MG63 (cell line): ENCODE data around the gene CHMP1B. TPM values are rescaled to one million over a fixed set of nuclear protein-coding genes. Genes with fewer than 3 reads are reported as not detected.
"Not testable (repeated sequence)": the region's sequence is repeated elsewhere in the genome, so short reads cannot be mapped to it uniquely, and the experiment has no call there.

Experiments used
- DNase-seq: peaks from one replicate; pipeline ENCODE4 v3.0.0-alpha.2; 2020
- H3K27me3 ChIP-seq: fragments of 250-450 bp; sonication (Bioruptor Pico); 2 replicates; pipeline ENCODE4 v1.5.1; 2020; ENCODE audit warnings: mild to moderate bottlenecking, moderate library complexity
- H3K36me3 ChIP-seq: fragments of 250-450 bp; sonication (Bioruptor Pico); 2 replicates; pipeline ENCODE4 v1.5.1; 2020; ENCODE audit warnings: mild to moderate bottlenecking, moderate library complexity
- H3K4me3 ChIP-seq: fragments of 250-450 bp; sonication (Bioruptor Pico); 2 replicates; pipeline ENCODE4 v1.5.1; 2020; ENCODE audit warnings: mild to moderate bottlenecking, moderate library complexity
- H3K9me3 ChIP-seq: fragments of 250-450 bp; sonication (Bioruptor Pico); 2 replicates; pipeline ENCODE4 v1.5.1; 2020; ENCODE audit warnings: mild to moderate bottlenecking, moderate library complexity
- total RNA-seq: library from RNA; depleted of rRNA; stranded (reverse); fragments of >200 nt; shearing (Covaris generic); gene quantifications from 2 replicates; pipeline ENCODE4 v1.2.3, GENCODE V29; 2014; ENCODE audit warnings: low replicate concordance

The CHMP1B gene
- total RNA-seq, 1 experiment from 2014 or later: 19.0 TPM

DNA sequence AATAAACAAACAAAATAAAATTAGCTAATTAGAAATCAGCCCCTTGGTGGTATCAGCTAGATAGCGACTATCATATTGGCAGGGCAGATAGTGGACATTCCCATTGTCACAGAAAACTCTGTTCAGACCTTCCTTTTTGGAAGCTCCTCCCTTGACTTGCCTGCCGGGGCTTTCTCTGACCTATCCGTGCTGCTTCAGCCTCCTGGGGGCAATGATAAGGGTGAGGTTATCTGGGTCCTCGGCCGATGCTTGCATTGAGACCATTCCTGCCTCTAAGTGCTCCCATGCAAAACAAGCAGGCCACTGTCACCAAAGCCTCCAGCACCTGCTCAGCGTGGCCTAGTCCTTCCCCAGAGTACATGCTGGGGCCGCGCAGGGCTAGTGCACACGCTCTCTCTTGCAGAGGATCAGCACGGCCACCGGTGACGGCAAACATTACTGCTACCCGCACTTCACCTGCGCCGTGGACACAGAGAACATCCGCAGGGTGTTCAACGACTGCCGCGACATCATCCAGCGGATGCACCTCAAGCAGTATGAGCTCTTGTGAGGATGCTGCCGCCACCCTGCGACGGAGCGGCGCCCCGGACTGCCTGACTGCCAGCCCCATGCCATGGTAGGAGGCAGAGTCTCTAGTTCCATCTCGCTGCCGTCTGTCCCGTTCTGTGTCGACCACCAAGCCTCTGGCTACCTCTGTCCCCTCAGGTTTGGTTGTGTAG is 29.5 kb downstream of the CHMP1B start:
- H3K36me3 ChIP-seq: no peaks in the 10 kb centered on the region
- no peaks in the 10 kb centered on the region for H3K9me3 ChIP-seq
- no peak for DNase-seq
- no peak overlapping the region for H3K4me3 ChIP-seq
- H3K27me3 ChIP-seq: no peaks in the 10 kb centered on the region

DNA sequence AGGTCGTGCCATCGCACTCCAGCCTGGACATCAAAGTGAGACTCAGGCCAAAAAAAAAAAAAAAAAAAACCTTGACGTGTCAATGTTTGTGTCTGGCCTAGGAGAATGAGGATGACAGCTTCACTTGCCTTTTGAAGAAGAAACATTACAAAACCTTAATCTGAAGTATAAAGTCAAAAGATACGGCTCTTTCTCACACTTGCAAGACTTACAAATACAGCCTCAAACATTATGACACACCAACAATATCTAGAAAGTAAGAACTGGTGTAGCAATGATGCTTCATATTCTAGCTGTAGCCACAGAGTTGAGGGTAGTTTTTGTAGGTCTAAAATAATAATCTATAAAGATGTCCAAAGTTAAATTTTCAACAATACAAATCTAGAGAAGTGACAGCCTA is 31.4 kb downstream of the CHMP1B start:
- Histone ChIP-seq H3K9me3 (no peaks in the 10 kb centered on the region), H3K4me3 (no peak overlapping the region), H3K36me3 (no peaks in the 10 kb centered on the region), H3K27me3 (no peaks in the 10 kb centered on the region)
- DNase-seq: no peak

- H3K36me3 ChIP-seq: no peaks in the 10 kb centered on the region
- no peaks in the 10 kb centered on the region for H3K9me3 ChIP-seq
- no peaks in the 10 kb centered on the region for H3K27me3 ChIP-seq
- no peak overlapping the region for H3K4me3 ChIP-seq
- DNase-seq: no peak
These were observed 31.9 kb downstream of the CHMP1B start for GRCh38 chr18:11883153-11883552.

GRCh38 chr18:11884396-11885030 is 33.3 kb downstream of the CHMP1B start:
- Histone ChIP-seq H3K27me3 (no peaks in the 10 kb centered on the region), H3K36me3 (no peaks in the 10 kb centered on the region), H3K4me3 (no peak overlapping the region), H3K9me3 (no peaks in the 10 kb centered on the region)
- no peak for DNase-seq

- H3K9me3 ChIP-seq: no peaks in the 10 kb centered on the region
- no peak for DNase-seq
- no peak overlapping the region for H3K4me3 ChIP-seq
- H3K27me3 ChIP-seq: no peaks in the 10 kb centered on the region
- peaks cover 3% of the 10 kb centered on the region; the same call in 1 of the 2 replicates for H3K36me3 ChIP-seq
These were observed 34.2 kb downstream of the CHMP1B start for GRCh38 chr18:11885278-11885947.

DNA sequence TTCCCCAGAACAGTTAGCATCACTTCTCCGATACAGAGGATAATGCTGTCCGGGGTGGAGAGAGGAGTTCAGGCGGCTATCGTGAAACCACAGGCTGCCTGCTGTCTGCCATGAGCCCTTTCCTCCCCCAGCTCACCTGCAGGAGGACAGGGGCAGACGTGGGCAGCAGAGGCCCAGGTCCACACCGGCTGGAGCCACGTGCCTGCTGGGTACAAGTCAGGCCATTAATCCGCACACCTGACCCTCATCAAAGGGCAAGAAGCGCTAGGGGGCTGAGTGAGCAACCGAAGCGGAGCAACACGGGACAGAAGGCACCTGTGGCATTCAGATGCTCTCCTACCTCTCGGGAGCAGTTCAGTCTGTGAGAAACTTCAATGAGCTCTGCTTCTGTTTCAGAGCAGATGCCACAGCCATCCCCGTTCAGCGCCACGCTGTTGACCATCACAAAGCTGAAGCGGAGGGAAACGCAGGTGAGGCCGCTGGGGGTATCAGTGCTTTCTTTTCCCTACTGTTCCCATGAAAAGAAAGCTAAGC is 35.4 kb downstream of the CHMP1B start:
- H3K4me3 ChIP-seq: no peak overlapping the region
- H3K36me3 ChIP-seq: peaks cover 5% of the 10 kb centered on the region; the same call in 1 of the 2 replicates
- H3K9me3 ChIP-seq: no peaks in the 10 kb centered on the region
- no peaks in the 10 kb centered on the region for H3K27me3 ChIP-seq
- no peak for DNase-seq

DNA sequence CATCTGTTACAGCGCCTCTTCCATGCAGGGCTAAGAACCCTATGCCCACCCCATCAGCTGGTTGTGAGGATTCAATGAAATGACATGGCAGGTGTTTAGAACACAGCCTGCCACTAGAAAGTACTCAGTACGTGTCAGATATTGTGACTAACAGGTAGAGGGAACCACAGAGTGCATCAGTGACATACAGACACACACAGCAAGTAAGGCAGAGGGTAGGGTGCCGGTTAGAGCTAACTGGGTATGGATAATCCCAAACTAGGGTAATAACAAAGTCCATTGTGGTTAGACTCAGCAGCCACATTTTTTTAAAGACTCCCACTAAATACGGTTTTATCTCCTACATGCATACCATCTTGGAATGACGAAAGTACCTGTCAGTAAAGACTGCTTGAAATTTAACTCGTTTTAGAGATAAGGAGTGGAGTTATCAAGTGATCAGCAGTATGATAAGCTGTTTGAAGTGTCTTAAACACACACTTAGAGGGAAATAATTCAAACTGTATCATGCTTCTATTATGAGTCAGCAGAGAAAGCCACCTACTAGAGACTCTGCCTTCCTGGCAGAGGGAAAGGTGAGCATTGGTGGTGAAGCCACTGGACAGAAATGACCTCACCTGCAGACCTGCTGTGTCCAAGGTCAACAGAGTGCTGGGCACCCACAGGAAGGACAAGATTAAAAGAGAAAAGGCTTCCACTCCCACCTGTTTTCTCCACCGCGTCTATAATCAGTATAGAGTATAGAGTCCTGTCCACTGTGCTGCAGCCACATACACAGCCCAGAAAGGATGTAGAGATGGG is 36.3 kb downstream of the CHMP1B start:
- Histone ChIP-seq H3K27me3 (no peaks in the 10 kb centered on the region), H3K36me3 (peaks cover 5% of the 10 kb centered on the region; the same call in 1 of the 2 replicates), H3K9me3 (no peaks in the 10 kb centered on the region), H3K4me3 (no peak overlapping the region)
- DNase-seq: no peak

DNA sequence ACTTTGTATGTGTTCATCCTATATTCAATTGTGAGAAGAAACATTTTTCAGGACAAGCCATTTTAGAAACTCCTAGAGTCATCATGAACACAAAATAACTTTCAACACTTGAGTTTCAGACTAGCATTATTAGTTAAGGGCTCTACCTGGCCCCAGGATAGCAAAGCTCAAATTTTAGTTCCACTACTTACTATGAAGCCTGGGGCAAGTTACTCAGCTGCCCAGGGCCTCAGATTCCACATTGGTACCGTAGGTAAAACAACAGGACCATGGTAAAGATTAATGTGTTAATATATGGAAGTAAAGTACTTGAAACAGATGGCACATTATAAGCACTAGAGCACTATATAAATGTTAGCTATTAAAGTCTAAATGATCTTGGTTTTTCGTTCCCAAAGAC is 37.5 kb downstream of the CHMP1B start:
- DNase-seq: no peak
- H3K4me3 ChIP-seq: no peak overlapping the region
- H3K27me3 ChIP-seq: no peaks in the 10 kb centered on the region
- H3K9me3 ChIP-seq: no peaks in the 10 kb centered on the region
- peaks cover 5% of the 10 kb centered on the region; the same call in 1 of the 2 replicates for H3K36me3 ChIP-seq

DNA sequence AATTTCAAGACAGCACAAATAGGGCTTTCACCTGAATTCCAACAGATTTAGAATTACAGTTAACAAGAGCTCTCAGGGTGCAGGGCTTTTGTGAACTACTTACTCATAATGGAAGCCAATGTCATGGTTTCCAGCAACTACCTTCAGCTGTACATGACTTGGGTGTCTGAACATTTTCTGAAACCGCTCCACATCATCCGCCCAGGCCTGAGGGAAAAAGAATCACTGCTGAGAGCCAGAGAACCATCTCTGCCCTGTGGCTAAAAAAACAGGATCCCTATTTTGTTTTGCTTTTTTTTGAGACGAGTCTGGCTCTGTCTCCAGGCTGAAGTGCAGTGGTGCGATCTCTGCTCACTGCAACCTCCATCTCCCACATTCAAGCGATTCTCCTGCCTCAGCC is 38.1 kb downstream of the CHMP1B start:
- no peak overlapping the region for H3K4me3 ChIP-seq
- no peaks in the 10 kb centered on the region for H3K9me3 ChIP-seq
- no peak for DNase-seq
- no peaks in the 10 kb centered on the region for H3K27me3 ChIP-seq
- peaks cover 5% of the 10 kb centered on the region; the same call in 1 of the 2 replicates for H3K36me3 ChIP-seq

DNA sequence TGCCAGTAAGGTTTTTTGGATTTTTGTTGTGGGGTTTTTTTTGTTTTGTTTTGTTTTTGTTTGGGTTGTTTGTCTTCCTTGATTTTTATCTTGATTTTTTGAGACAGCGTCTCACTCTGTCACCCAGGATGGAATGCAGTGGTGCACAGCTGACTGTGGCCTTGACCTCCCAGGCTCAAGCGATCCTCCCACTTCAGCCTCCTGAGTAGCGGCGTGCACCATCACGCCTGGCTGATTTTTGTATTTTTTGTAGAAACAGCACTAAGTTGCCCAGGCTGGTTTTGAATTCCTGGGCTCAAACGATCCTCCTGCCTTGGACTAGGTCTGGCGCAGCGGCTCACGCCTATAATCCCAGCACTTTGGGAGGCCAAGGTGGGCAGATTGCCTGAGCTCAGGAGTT is 40.5 kb downstream of the CHMP1B start:
- Histone ChIP-seq H3K27me3 (no peaks in the 10 kb centered on the region), H3K4me3 (no peak overlapping the region)
- DNase-seq: no peak

GRCh38 chr18:11892438-11892837 is 41.2 kb downstream of the CHMP1B start:
- H3K27me3 ChIP-seq, H3K4me3 ChIP-seq, DNase-seq, H3K9me3 ChIP-seq: not testable (repeated sequence)
- peaks cover 14% of the 10 kb centered on the region for H3K36me3 ChIP-seq

More for the DNA sequence above, 40.5 kb downstream of the CHMP1B start:
- H3K36me3 ChIP-seq: peaks cover 10% of the 10 kb centered on the region
- H3K9me3 ChIP-seq: no peaks in the 10 kb centered on the region

DNA sequence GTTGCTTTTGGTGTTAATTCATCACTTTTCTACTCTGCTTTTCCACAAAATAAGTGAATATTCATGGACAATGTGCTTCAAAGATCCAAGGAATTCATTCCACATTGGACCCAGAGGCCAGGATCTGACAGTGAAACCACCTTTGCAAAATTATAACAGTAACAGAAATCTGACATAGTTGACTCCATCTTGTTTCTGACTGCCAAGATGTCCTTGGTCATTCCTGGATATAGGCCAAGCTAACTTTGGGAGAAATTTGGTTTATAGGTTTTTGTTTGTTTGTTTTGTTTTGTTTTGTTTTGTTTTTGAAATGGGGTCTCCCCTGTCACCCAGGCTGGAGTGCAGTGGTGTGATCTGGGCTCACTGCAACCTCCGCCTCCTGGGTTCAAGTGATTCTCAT is 46.6 kb downstream of the CHMP1B start:
- H3K27me3 ChIP-seq: no peaks in the 10 kb centered on the region
- no peaks in the 10 kb centered on the region for H3K9me3 ChIP-seq
- no peak for DNase-seq
- no peak overlapping the region for H3K4me3 ChIP-seq
- H3K36me3 ChIP-seq: peaks cover 9% of the 10 kb centered on the region

DNA sequence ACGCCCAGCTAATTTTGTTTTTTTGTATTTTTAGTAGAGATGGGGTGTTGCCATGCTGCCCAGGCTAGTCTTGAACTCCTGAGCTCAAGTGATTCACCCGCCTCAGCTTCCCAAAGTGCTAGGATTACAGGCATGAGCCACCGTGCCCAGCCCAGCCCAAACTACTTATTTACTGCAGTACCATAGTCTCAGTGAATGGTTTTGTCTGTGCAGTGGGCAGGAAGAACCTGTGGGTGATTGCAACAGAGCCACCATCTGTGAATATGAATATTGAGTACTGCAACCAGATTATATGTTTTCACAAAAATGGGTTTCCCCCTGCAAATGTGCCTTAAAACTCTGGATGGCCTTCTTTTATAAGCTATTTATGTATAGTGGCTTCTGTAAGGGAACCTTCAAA is 47.9 kb downstream of the CHMP1B start:
- no peak for DNase-seq
- Histone ChIP-seq H3K4me3 (no peak overlapping the region), H3K9me3 (no peaks in the 10 kb centered on the region), H3K27me3 (no peaks in the 10 kb centered on the region), H3K36me3 (peaks cover 9% of the 10 kb centered on the region)

GRCh38 chr18:11901826-11902438 is 50.7 kb downstream of the CHMP1B start:
- Histone ChIP-seq H3K9me3 (no peaks in the 10 kb centered on the region), H3K36me3 (peaks cover 6% of the 10 kb centered on the region), H3K27me3 (no peaks in the 10 kb centered on the region), H3K4me3 (no peak overlapping the region)
- DNase-seq: no peak

DNA sequence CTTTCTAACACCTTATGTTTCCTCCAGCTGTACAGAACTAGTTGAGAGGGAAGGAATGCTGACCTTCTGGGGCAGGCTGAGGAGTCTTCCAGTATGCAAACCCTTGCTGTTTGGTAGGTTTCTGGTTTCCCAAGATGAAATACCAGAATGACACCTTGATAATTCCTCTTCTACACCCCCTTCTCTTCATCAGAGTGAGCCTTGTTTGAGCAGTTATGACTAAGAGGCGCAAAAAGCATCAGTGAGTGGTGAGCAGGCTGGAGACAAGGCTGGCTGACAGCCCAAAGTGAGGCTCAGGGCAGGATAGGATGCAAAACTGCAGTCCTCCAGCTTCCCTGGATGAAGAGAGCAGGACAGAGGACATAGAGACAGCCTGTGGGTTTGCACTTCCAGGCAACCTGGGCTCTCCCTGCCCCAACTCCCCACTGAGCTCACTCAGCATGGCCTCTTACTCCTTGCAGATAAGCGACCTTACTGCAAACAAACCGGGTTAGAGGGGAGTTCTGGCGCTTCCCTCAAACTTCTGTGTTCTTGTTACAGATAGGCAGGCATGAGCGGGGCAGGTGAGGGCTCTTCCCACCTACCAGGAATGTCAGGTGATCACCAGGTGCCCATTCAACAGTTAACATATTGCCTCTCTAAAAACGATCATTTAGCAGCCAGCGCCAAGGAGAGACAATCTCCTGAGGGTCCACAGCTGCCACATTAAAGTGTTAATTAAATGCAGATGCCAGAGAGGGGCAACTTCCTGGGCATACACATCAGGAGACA is 51.5 kb downstream of the CHMP1B start:
- no peaks in the 10 kb centered on the region for H3K9me3 ChIP-seq
- H3K27me3 ChIP-seq: no peaks in the 10 kb centered on the region
- no peak for DNase-seq
- no peak overlapping the region for H3K4me3 ChIP-seq
- H3K36me3 ChIP-seq: peaks cover 2% of the 10 kb centered on the region; the same call in 1 of the 2 replicates
